Liver (tissue), 9 donors: ENCODE results near the gene WNK4. TPM values are rescaled to one million over a fixed set of nuclear protein-coding genes. Genes with fewer than 3 reads are reported as not detected.

ENCODE experiments used
- DNase-seq: peaks from one replicate; pipeline ENCODE4 v3.0.0-alpha.2; 2017; ENCODE audit warnings: low spot score
- H3K27ac ChIP-seq, 2 donors: one replicate each; pipeline ENCODE4 v1.7.0; 2013; ENCODE audit warnings: inconsistent platforms in 2 of 2, low read length in 2 of 2, control low read depth in 1 of 2, low read depth in 1 of 2, mild to moderate bottlenecking in 1 of 2
- H3K27me3 ChIP-seq, 4 donors: one replicate each; pipeline versions ENCODE4 v1.6.1 to v1.7.0; 2013; ENCODE audit warnings: low read length in 3 of 4, inconsistent platforms in 1 of 4, mild to moderate bottlenecking in 1 of 4, moderate library complexity in 1 of 4; ENCODE audit not compliant: control insufficient read depth in 4 of 4, insufficient read depth in 4 of 4
- H3K36me3 ChIP-seq, 4 donors: one replicate each; pipeline versions ENCODE4 v1.6.1 to v1.7.0; 2013; ENCODE audit warnings: low read length in 3 of 4, mild to moderate bottlenecking in 3 of 4, low read depth in 1 of 4, moderate library complexity in 1 of 4; ENCODE audit not compliant: control insufficient read depth in 4 of 4, insufficient read depth in 3 of 4
- H3K4me1 ChIP-seq, 4 donors: one replicate each; pipeline versions ENCODE4 v1.6.1 to v1.7.0; 2013; ENCODE audit warnings: low read length in 3 of 4, mild to moderate bottlenecking in 3 of 4, moderate library complexity in 1 of 4; ENCODE audit not compliant: control insufficient read depth in 4 of 4, insufficient read depth in 4 of 4
- H3K4me3 ChIP-seq, 3 donors: one replicate each; pipeline versions ENCODE4 v1.6.1 to v1.7.0; 2013; ENCODE audit warnings: low read length in 3 of 3, control low read depth in 1 of 3, low read depth in 1 of 3, mild to moderate bottlenecking in 1 of 3
- H3K9ac ChIP-seq, 2 donors: one replicate each; pipeline ENCODE4 v1.7.0; 2013; ENCODE audit warnings: low read length in 2 of 2, mild to moderate bottlenecking in 2 of 2, moderate library complexity in 2 of 2, control low read depth in 1 of 2, low read depth in 1 of 2
- H3K9me3 ChIP-seq, 4 donors: one replicate each; pipeline versions ENCODE4 v1.6.1 to v1.7.0; 2013; ENCODE audit warnings: low read length in 3 of 4; ENCODE audit not compliant: control insufficient read depth in 4 of 4
- ATF3 ChIP-seq: IDR thresholded peaks from 2 replicates; pipeline ENCODE4 v1.6.1; 2016; ENCODE audit warnings: antibody characterized with exemption
- CTCF ChIP-seq: fragments of 150-350 bp; IDR thresholded peaks from 2 replicates; pipeline ENCODE4 v1.5.1; 2017; ENCODE audit warnings: improper control_type of control experiment, low read depth, low read length; ENCODE audit not compliant: missing input control
- EGR1 ChIP-seq, 2 donors: IDR thresholded peaks; 2 replicates each; pipeline ENCODE4 v1.6.1; 2016 to 2018; ENCODE audit warnings: antibody characterized with exemption in 2 of 2, low read depth in 2 of 2
- FOXA1 ChIP-seq: IDR thresholded peaks from 2 replicates; pipeline ENCODE4 v1.6.1; 2016; ENCODE audit warnings: antibody characterized with exemption
- FOXA2 ChIP-seq: IDR thresholded peaks from 2 replicates; pipeline ENCODE4 v1.6.1; 2016; ENCODE audit warnings: antibody characterized with exemption
- GABPA ChIP-seq, 2 donors: IDR thresholded peaks in 1 of 2; conservative IDR thresholded peaks in 1 of 2; 2 replicates each; pipeline ENCODE4 v1.6.1; 2016; ENCODE audit warnings: antibody characterized with exemption in 2 of 2, mild to moderate bottlenecking in 1 of 2, moderate library complexity in 1 of 2
- HNF4A ChIP-seq, 2 donors: conservative IDR thresholded peaks; 2 replicates each; pipeline ENCODE4 v1.6.1; 2016; ENCODE audit warnings: antibody characterized with exemption in 2 of 2, mild to moderate bottlenecking in 2 of 2
- HNF4G ChIP-seq: IDR thresholded peaks from 2 replicates; pipeline ENCODE4 v1.6.1; 2016; ENCODE audit warnings: antibody characterized with exemption
- JUND ChIP-seq, 2 donors: IDR thresholded peaks; 2 replicates each; pipeline ENCODE4 v1.6.1; 2016; ENCODE audit warnings: antibody characterized with exemption in 2 of 2
- MAX ChIP-seq: IDR thresholded peaks from 2 replicates; pipeline ENCODE4 v1.6.1; 2016; ENCODE audit warnings: antibody characterized with exemption
- NR2F2 ChIP-seq: IDR thresholded peaks from 2 replicates; pipeline ENCODE4 v1.6.1; 2016; ENCODE audit warnings: antibody characterized with exemption
- RAD21 ChIP-seq, 2 donors: IDR thresholded peaks; 2 replicates each; pipeline ENCODE4 v1.6.1; 2016; ENCODE audit warnings: antibody characterized with exemption in 2 of 2, mild to moderate bottlenecking in 2 of 2
- REST ChIP-seq: IDR thresholded peaks from 2 replicates; pipeline ENCODE4 v1.6.1; 2016; ENCODE audit warnings: antibody characterized with exemption, mild to moderate bottlenecking
- RXRA ChIP-seq, 2 donors: IDR thresholded peaks; 2 replicates each; pipeline ENCODE4 v1.6.1; 2017 to 2018; ENCODE audit warnings: antibody characterized with exemption in 2 of 2, mild to moderate bottlenecking in 1 of 2
- SP1 ChIP-seq: IDR thresholded peaks from 2 replicates; pipeline ENCODE4 v1.6.1; 2018; ENCODE audit warnings: antibody characterized with exemption, mild to moderate bottlenecking
- TAF1 ChIP-seq: conservative IDR thresholded peaks from 2 replicates; pipeline ENCODE4 v1.6.1; 2016; ENCODE audit warnings: antibody characterized with exemption, mild to moderate bottlenecking
- YY1 ChIP-seq: IDR thresholded peaks from 2 replicates; pipeline ENCODE4 v1.6.1; 2016; ENCODE audit warnings: antibody characterized with exemption, mild to moderate bottlenecking
- ZBTB33 ChIP-seq: IDR thresholded peaks from 2 replicates; pipeline ENCODE4 v1.6.1; 2016; ENCODE audit warnings: antibody characterized with exemption
- WGBS: extraction: QIAGEN DNeasy Blood & Tissue Kit; methylation state at CpG from one replicate; pipeline ENCODE4 v1.1.7; 2013; 5-methylcytosine and 5-hydroxymethylcytosine counted together
- polyA plus RNA-seq, 2 donors: library from polyadenylated mRNA; stranded (reverse) in 1 of 2; unstranded in 1 of 2; fragments of 200-250 nt in 1 of 2; fragments of >200 nt in 1 of 2; fragmentation: Nextera tagmentation in 1 of 2; extraction: Ambion mirVana in 1 of 2; gene quantifications; one replicate each; pipeline versions ENCODE4 v1.2.1 to v1.2.3, GENCODE V29; 2013 to 2015
- total RNA-seq, 2 donors: library from RNA; depleted of rRNA; stranded (reverse); fragments of >200 nt; gene quantifications; one replicate each; pipeline ENCODE4 v1.2.3, GENCODE V29; 2014
- donor health status: healthy.
- donor health status: healthy.
- donor health status: healthy.
- donor health status: healthy.
- donor health status: healthy.

WNK4 gene
- total and polyA plus RNA-seq, 4 donors, result 0.33 to 7.5 (median 0.50) TPM

- 72% methylated on average over 3 of the region's 3 CpGs for WGBS
Observed at GRCh38 chr17:42774066-42774745, 6.2 kb upstream of the WNK4 start.

More at GRCh38 chr17:42774066-42774745, 6.2 kb upstream of the WNK4 start:
- Histone ChIP-seq H3K4me3 (peak overlapping the region; percentile 73 to 95 (median 94)), H3K9me3 (no peaks in the 10 kb centered on the region), H3K4me1 (peaks cover 0 to 14% (median 10%) of the 10 kb centered on the region in 4 donors), H3K9ac (peak overlapping the region; percentile 76 to 91), H3K27me3 (no peaks in the 10 kb centered on the region), H3K36me3 (peaks cover 2 to 36% (median 19%) of the 10 kb centered on the region in 4 donors), H3K27ac (no peak overlapping the region)
- DNase-seq, result no peak
- TF ChIP-seq SP1 (no peak), HNF4A (conservative IDR thresholded peaks at IDR 0.05) (no peak), RAD21 (IDR thresholded peaks at IDR 0.05) (no peak), RXRA (IDR thresholded peaks at IDR 0.05) (no peak), TAF1 (no peak), GABPA (IDR thresholded peaks at IDR 0.05 in 1 of 2, conservative IDR thresholded peaks at IDR 0.05 in 1 of 2) (no peak), HNF4G (no peak), EGR1 (IDR thresholded peaks at IDR 0.05; ENCODE audit: low read depth in 2 of 2) (no peak), MAX (no peak), NR2F2 (no peak), YY1 (no peak), ZBTB33 (no peak), JUND (IDR thresholded peaks at IDR 0.05) (no peak), FOXA1 (no peak), CTCF (no peak), ATF3 (no peak), REST (no peak), FOXA2 (no peak)
